Stimulated activated CD8-positive, alpha-beta memory T cell treated with anti-CD3 and anti-CD28 coated beads, Interleukin-4, amount 100 ng/mL, for 24 hours (primary cell): ENCODE data around the gene ESPL1.
"Not testable (repeated sequence)": the region's sequence is repeated elsewhere in the genome, so short reads cannot be mapped to it uniquely, and the experiment has no call there.

Source experiments
- DNase-seq: peaks from one replicate; pipeline ENCODE4 v3.0.0-alpha.2; 2020; ENCODE audit warnings: low read depth

ESPL1 gene

DNA sequence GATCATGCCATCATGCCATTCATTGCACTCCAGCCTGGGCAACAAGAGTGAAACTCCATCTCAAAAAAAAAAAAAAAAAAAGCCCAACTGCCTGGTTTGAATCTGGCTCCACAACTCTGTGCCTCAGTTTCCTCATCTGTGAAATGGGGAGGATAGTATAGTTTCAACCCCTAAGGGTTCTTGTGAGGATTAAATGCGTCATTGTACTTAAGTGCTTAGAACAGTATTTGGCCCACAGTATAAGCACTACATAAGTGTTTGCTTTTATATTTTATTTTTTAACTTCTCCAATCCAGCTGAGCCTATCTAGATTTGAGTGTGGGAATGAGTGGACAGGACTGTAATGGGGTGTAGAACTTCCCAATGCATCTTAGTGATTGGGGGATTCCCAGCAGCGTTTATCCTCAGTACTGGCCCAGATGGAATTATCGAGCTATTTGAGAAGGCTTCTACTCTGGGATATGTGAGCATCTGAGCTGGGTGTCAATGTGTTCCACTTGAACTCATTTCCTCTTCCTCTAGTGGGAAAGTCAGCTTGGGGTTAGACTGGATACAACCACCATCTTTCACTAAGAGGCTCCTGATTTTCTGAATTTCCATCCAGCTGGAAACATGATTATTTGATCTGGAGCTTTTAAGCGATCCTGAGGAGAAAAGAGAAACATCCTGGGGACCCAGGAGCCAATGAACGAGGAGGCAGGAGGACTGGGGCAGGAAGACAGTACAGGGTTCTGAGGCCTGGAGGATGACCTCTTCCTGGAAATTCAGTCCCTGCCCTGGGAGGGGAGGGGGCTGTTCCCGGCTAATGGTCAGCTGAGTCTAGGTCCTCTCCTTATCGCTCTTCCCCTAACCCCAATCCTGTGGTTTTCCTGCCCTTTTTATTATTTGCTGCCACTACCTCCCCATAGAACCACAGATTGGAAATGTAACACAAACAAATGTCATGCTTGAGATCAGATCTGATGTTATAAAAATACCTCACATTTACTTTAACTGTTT, 9.3 kb upstream of the ESPL1 start:
- no peak for DNase-seq

DNA sequence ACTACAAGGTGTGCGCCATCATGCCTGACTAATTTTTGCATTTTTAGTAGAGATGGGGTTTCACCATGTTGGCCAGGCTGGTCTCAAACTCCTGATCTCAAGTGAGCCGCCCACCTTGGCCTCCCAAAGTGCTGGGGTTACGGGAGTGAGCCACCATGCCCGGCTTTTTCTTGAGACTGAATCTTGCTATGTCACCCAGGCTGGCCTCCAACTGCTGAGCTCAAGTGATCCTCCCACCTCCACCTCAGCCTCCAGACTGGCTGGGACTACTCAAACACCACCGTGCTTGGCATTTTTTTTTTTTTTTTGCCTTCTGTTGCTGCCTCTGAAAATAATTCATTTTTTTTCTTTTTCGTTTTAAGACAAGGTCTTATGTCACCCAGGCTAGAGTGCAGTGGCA, 8.2 kb upstream of the ESPL1 start:
- no peak for DNase-seq

GRCh38 chr12:53265783-53266182, 2.3 kb upstream of the ESPL1 start:
- no peak for DNase-seq

- no peak for DNase-seq
These were observed 647 bp upstream of the ESPL1 start for GRCh38 chr12:53267306-53267998.

GRCh38 chr12:53268630-53269562, 797 bp downstream of the ESPL1 start:
- DNase-seq: no peak

DNA sequence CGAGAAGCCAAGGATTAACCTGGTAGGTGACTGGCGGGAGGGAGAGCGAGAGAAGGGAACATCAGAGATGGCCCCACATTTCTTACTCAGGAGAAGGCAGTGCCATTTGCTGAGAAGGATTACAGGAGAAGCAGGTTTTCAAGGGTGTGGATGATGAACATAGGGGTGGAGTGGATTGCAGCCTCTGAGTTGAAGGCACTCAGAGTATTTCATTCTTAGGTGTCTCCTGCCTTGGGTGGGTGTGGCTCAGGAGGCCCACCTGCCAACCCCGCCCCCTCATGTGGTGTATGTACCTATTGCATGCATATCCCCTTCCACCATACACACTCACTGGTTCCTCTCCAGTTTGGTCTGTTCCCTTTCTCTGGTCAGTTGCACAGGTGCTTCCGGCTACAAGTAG, 6.3 kb downstream of the ESPL1 start:
- DNase-seq: no peak

- no peak for DNase-seq
These were observed 8.4 kb downstream of the ESPL1 start for GRCh38 chr12:53276511-53276910.

DNA sequence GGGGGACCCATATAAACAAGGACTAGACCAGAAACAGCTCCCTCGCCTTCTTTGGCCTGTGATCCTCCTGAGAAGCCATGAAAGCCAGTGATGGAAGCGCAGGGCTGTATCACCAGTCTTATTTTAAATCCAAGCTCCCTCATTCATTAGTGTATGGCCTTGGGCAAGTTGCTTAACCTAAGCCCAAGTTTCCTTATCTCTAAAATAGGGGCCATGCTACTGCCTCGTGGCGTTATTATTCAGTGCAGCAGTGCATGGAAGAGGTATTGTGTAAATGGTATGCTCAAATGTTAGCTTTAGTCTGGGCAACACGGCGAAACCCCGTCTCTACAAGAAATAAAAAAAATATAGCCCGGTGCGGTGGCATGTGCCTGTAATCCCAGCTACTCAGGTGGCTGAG, 9.9 kb downstream of the ESPL1 start:
- no peak for DNase-seq

DNA sequence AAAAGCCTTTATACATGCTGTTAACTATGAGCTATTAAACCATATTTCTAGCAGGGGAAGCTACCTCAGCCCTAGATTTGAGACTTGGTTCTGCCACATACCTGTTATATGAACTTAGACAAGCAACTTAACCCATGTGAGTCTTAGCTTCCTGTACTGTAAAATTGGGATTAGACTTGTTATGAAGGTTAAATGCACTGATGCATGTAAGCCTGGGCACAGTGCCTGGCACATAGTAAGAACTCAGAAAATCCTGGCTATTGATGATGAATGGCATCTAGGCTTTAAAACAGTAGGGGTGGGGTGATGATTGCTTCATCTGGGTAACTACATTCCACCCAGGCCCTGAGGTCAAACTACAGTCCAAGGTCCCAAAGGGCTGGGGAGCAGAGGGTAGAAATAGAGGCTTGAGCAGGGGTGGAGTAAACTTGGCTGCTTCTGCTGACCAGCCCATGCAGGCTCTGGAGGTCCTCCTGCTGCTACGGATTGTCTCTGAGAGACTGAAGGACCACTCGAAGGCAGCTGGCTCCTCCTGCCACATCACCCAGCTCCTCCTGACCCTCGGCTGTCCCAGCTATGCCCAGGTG, 11.3 kb downstream of the ESPL1 start:
- DNase-seq: no peak

DNA sequence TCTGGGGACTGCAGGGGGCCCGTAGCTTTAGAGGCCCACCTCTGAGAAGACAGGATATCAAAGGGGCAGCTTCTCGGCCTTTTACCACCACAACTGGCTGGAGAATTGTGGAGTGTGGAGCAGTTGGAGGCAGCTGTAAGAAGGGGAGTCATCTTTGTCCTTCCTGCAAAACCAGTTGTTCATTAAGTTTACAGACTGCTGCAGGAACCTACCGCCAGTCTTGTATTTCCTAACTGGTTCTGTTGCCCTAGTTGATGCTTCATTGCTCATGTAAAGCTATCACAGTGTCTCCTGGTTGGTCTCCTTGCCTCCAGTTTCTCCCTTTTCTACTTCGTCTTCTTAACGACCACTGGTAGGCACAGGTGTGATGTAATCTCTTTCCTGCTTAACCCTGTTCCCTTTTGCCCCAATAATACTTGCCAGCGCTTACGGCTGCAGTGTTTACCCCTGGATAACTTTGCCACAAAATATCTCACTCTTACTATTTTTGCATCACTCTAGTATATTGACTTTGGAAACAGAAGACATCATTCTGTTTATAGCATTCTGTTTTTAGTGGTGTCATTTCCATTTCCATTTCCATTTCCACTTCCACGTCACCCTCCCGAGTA, 11.9 kb downstream of the ESPL1 start:
- DNase-seq: no peak

- no peak for DNase-seq
These were observed 18.3 kb downstream of the ESPL1 start for GRCh38 chr12:53286448-53286847.

GRCh38 chr12:53287741-53288216, 19.7 kb downstream of the ESPL1 start:
- DNase-seq: peak; percentile 51

- DNase-seq: no peak
These were observed 20.2 kb downstream of the ESPL1 start for GRCh38 chr12:53288322-53288721.

DNA sequence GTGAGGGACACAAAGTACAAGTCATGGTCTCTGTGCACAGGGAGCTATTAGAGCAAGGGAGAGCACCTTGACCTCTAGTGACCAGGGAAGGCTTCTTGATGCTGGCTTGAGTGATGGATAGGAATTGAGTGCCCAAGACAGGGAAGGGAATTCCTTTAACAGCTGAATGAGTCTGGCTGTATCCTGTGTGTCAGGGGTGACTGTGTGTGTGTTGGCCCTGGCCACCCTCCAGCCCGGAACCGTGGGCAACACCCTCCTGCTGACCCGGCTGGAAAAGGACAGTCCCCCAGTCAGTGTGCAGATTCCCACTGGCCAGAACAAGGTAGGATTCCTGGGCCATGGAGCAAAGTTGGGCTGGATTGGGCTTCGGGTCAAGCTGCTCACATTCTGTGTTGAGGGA, 21.8 kb downstream of the ESPL1 start:
- DNase-seq: no peak

DNA sequence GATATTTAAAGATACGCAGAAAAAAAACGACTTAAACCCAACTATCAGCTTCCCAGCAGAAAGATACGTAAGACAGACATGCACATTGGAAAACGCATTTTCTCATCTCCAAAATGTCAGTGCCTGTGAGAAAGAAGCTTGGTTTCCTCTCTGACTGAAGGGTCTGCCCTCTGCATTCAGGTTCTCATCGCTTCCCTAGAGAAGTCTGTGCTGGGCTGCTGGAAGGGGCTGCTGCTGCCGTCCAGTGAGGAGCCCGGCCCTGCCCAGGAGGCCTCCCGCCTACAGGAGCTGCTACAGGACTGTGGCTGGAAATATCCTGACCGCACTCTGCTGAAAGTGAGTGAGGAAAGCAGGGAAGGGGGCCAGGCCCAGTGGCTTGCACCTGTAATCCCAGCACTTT, 22.6 kb downstream of the ESPL1 start:
- DNase-seq: no peak

DNA sequence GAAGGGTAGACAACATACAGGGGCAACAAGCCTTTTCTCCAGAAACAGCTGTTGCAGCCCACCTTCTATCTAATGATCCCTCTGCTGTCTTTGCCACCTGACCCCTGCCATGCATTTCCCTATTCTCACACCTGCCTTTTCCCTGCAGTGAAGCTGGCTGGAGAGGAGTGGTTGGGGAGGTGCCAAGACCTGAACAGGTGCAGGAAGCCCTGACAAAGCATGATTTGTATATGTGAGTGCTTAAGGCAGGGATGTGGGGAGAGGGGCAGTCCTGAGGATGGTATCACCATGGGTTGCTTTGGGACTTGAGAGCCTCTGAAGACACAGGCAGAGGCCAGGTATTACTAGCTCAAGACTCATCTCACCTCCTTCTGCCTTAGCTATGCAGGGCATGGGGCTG, 24.3 kb downstream of the ESPL1 start:
- no peak for DNase-seq

- DNase-seq: peak; percentile 75
These were observed 27.2 kb downstream of the ESPL1 start, which contains the start of gene PFDN5 for GRCh38 chr12:53295070-53295890. Gene PFDN5 (plus strand): TSS chr12:53295542. CDS start chr12:53295568, 26 bp downstream.

DNA sequence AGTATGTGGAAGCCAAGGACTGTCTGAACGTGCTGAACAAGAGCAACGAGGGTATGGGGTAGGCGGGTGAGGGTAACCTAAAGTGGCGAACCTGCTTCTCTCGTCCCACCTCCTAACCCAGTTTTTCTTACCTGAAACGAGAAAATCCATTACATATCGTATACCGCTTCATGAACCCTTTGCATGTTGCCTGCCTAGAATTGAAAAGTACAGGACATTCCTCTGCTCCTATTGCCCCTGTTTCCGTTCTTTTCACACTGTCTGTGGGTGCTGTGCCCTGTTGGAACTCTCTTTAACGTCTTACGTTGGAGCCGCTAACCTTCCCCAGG, 27.8 kb downstream of the ESPL1 start:
- DNase-seq: no peak

DNA sequence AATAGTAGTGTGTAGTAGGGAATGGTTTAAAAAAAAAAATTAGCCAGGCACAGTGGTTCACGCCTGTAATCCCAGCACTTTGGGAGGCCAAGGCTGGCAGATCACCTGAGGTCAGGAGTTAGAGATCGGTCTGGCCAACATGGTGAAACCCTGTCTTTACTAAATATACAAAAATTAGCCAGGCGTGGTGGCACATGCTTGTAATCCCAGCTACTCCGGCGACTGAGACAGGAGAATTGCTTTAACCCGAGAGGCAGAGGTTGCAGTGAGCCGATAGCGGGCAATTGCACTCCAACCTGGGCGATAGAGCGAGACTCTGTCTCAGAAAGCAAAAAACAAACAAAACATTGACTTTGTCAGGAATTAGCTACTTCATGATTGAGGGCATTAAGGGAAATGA, 29.0 kb downstream of the ESPL1 start:
- not testable (repeated sequence) for DNase-seq

DNA sequence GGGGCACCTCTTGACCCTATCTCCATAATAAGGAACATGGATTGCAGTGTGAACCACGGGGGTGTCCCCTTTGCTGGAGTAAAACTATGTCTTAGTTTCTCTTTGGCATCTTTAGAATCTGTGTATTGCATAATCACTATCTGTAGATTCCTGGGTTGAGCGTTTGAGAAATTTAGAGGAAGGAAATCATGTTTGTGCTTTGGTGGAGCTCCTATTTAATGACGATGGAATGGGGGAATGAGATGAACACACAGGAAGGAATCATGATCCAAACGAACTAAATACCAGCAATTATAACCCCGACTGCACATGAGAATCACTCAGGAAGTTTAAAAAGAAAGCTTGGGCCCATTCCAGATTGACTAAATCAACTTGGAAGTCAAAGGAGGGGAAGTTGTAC, 30.1 kb downstream of the ESPL1 start:
- no peak for DNase-seq
